ENCODE measurements around the gene AMH. TPM values are rescaled to one million over a fixed set of nuclear protein-coding genes. Genes with fewer than 3 reads are reported as not detected.
A peak's percentile ranks its signal among the peaks of the same experiment; 100 is the strongest.

The AMH gene
- total RNA-seq, 1 donor: under 0.01 TPM

- H2AFZ ChIP-seq (ENCODE audit: low read length): no peak overlapping the region
- peaks cover 86% of the 10 kb centered on the region for H3K79me2 ChIP-seq (ENCODE audit: insufficient read depth, low read length)
- H3K36me3 ChIP-seq (ENCODE audit: insufficient read depth, low read length): peaks cover 37% of the 10 kb centered on the region
- H3K4me1 ChIP-seq (ENCODE audit: insufficient read depth, low read length): peaks cover 22% of the 10 kb centered on the region
- no peak overlapping the region for H3K27ac ChIP-seq (ENCODE audit: low read depth, low read length)
- TF ChIP-seq CTCF (IDR thresholded peaks at IDR 0.05; ENCODE audit: extremely low read depth, low read depth, low read length): no peak
- H3K4me2 ChIP-seq (ENCODE audit: insufficient read depth, low read length): no peak overlapping the region
- H3K4me3 ChIP-seq (ENCODE audit: insufficient read depth, low read length): no peak overlapping the region
- H3K27me3 ChIP-seq (ENCODE audit: insufficient read depth, low read length): no peaks in the 10 kb centered on the region
- no peak for DNase-seq (ENCODE audit: insufficient read length, low spot score, missing footprints)
- H3K9me3 ChIP-seq (ENCODE audit: low read depth, low read length): no peaks in the 10 kb centered on the region
- peaks cover 24% of the 10 kb centered on the region for H4K20me1 ChIP-seq (ENCODE audit: insufficient read depth, low read length)
These were observed 15.4 kb upstream of the AMH start for GRCh38 chr19:2233601-2234280.

- peaks cover 30% of the 10 kb centered on the region for H3K36me3 ChIP-seq (ENCODE audit: insufficient read depth, low read length)
- H3K79me2 ChIP-seq (ENCODE audit: insufficient read depth, low read length): peaks cover 89% of the 10 kb centered on the region
- no peaks in the 10 kb centered on the region for H3K9me3 ChIP-seq (ENCODE audit: low read depth, low read length)
- H3K4me1 ChIP-seq (ENCODE audit: insufficient read depth, low read length): peaks cover 34% of the 10 kb centered on the region
- no peak for TF ChIP-seq CTCF (IDR thresholded peaks at IDR 0.05; ENCODE audit: extremely low read depth, low read depth, low read length)
- peak overlapping the region; percentile 98 for H3K4me2 ChIP-seq (ENCODE audit: insufficient read depth, low read length)
- peaks cover 28% of the 10 kb centered on the region for H4K20me1 ChIP-seq (ENCODE audit: insufficient read depth, low read length)
- peak overlapping the region; percentile 41 for H3K27ac ChIP-seq (ENCODE audit: low read depth, low read length)
- no peak for DNase-seq (ENCODE audit: insufficient read length, low spot score, missing footprints)
- no peak overlapping the region for H2AFZ ChIP-seq (ENCODE audit: low read length)
- H3K4me3 ChIP-seq (ENCODE audit: insufficient read depth, low read length): peak overlapping the region; percentile 89
- no peaks in the 10 kb centered on the region for H3K27me3 ChIP-seq (ENCODE audit: insufficient read depth, low read length)
These were observed 14.1 kb upstream of the AMH start for GRCh38 chr19:2234996-2235380.

GRCh38 chr19:2235381-2236063 is 13.6 kb upstream of the AMH start:
- Histone ChIP-seq H3K4me1 (ENCODE audit: insufficient read depth, low read length) (peaks cover 39% of the 10 kb centered on the region), H3K9me3 (ENCODE audit: low read depth, low read length) (no peaks in the 10 kb centered on the region), H3K27me3 (ENCODE audit: insufficient read depth, low read length) (no peaks in the 10 kb centered on the region), H3K27ac (ENCODE audit: low read depth, low read length) (peak overlapping the region; percentile 41), H3K36me3 (ENCODE audit: insufficient read depth, low read length) (peaks cover 25% of the 10 kb centered on the region), H3K79me2 (ENCODE audit: insufficient read depth, low read length) (peaks cover 91% of the 10 kb centered on the region), H3K4me2 (ENCODE audit: insufficient read depth, low read length) (peak overlapping the region; percentile 98), H4K20me1 (ENCODE audit: insufficient read depth, low read length) (peaks cover 33% of the 10 kb centered on the region), H3K4me3 (ENCODE audit: insufficient read depth, low read length) (peak overlapping the region; percentile 89), H2AFZ (ENCODE audit: low read length) (no peak overlapping the region)
- TF ChIP-seq CTCF (IDR thresholded peaks at IDR 0.05; ENCODE audit: extremely low read depth, low read depth, low read length): no peak
- DNase-seq (ENCODE audit: insufficient read length, low spot score, missing footprints): peak; percentile 93

GRCh38 chr19:2236064-2236313 is 13.1 kb upstream of the AMH start:
- H3K4me1 ChIP-seq (ENCODE audit: insufficient read depth, low read length): peaks cover 41% of the 10 kb centered on the region
- TF ChIP-seq CTCF (IDR thresholded peaks at IDR 0.05; ENCODE audit: extremely low read depth, low read depth, low read length): no peak
- no peaks in the 10 kb centered on the region for H3K9me3 ChIP-seq (ENCODE audit: low read depth, low read length)
- peak overlapping the region; percentile 99 for H3K27ac ChIP-seq (ENCODE audit: low read depth, low read length)
- H3K36me3 ChIP-seq (ENCODE audit: insufficient read depth, low read length): peaks cover 27% of the 10 kb centered on the region
- H3K4me2 ChIP-seq (ENCODE audit: insufficient read depth, low read length): peak overlapping the region; percentile 98
- peaks cover 93% of the 10 kb centered on the region for H3K79me2 ChIP-seq (ENCODE audit: insufficient read depth, low read length)
- no peak overlapping the region for H2AFZ ChIP-seq (ENCODE audit: low read length)
- no peak for DNase-seq (ENCODE audit: insufficient read length, low spot score, missing footprints)
- peak overlapping the region; percentile 89 for H3K4me3 ChIP-seq (ENCODE audit: insufficient read depth, low read length)
- H4K20me1 ChIP-seq (ENCODE audit: insufficient read depth, low read length): peaks cover 38% of the 10 kb centered on the region
- H3K27me3 ChIP-seq (ENCODE audit: insufficient read depth, low read length): no peaks in the 10 kb centered on the region
